ENCODE measurements around the gene PADI4.

Gene PADI4

DNA sequence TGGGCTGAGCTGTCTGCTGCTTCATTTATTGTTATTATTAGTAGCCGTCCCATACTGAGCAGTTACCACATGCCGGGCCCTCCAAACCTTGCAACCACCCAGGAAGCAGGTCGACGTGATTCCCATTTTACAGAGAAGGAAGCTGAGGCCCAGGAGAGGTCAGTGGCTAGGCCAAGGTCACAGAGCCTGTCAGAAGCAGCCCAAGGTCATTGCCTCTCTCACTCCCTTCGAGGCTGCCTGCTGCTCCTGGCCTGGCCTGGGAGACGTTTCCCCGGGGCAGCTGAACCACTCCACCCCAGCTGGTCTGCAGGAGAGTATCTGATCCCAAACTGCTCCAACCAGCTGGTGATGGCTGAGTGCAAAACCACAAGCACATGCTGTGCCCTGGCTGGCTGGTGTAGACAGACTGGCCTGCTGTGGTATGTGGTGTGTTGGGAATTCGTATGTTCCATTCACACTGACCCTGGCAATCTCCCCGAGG lies 6.5 kb downstream of the PADI4 start:
- Histone ChIP-seq H3K27me3 (ENCODE audit: control insufficient read depth, insufficient read depth, low read length) (no peaks in the 10 kb centered on the region), H3K9me3 (ENCODE audit: control insufficient read depth, low read length) (no peaks in the 10 kb centered on the region), H2AFZ (no peak overlapping the region), H3K4me2 (ENCODE audit: low read length) (no peak overlapping the region), H3K36me3 (ENCODE audit: control insufficient read depth, insufficient read depth, low read length) (no peaks in the 10 kb centered on the region), H3K4me3 (ENCODE audit: low read depth, low read length) (no peak overlapping the region), H3K27ac (no peak overlapping the region), H3K9ac (no peak overlapping the region), H3K79me2 (no peaks in the 10 kb centered on the region), H3K4me1 (no peaks in the 10 kb centered on the region)
- TF ChIP-seq, protein P1, sequence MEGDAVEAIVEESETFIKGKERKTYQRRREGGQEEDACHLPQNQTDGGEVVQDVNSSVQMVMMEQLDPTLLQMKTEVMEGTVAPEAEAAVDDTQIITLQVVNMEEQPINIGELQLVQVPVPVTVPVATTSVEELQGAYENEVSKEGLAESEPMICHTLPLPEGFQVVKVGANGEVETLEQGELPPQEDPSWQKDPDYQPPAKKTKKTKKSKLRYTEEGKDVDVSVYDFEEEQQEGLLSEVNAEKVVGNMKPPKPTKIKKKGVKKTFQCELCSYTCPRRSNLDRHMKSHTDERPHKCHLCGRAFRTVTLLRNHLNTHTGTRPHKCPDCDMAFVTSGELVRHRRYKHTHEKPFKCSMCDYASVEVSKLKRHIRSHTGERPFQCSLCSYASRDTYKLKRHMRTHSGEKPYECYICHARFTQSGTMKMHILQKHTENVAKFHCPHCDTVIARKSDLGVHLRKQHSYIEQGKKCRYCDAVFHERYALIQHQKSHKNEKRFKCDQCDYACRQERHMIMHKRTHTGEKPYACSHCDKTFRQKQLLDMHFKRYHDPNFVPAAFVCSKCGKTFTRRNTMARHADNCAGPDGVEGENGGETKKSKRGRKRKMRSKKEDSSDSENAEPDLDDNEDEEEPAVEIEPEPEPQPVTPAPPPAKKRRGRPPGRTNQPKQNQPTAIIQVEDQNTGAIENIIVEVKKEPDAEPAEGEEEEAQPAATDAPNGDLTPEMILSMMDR (IDR thresholded peaks at IDR 0.05) = no peak

DNA sequence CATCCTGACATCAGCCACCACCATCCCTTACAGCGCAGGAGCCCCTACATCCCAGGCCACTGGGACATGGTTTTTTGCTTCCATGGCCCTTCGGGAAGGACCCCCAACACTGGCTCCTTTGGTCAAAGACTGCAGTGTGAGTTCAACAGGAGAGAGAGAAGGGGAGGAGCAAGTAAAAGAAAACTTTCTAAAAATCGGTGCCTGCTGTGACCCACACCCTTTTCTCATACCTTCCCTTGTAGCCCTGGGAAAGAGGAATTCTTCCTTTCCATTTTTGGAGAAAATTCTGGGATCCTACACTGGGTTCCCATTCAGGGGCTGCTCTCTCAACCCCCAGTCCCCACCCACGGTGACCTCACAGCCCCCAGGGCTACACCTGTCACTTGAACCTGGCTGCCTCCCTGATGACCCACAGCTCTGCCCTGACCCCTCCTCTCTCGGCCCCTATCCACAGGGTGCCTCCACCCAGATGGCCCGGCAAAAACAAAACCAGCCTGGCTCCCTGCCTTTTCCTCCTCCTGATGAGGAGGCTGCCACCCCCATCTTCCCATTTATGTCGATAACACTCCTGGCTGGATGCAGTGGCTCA lies 7.6 kb downstream of the PADI4 start:
- Histone ChIP-seq H3K27me3 (ENCODE audit: control insufficient read depth, insufficient read depth, low read length) (no peaks in the 10 kb centered on the region), H3K9ac (no peak overlapping the region), H2AFZ (no peak overlapping the region), H3K36me3 (ENCODE audit: control insufficient read depth, insufficient read depth, low read length) (no peaks in the 10 kb centered on the region), H3K4me1 (no peaks in the 10 kb centered on the region), H3K9me3 (ENCODE audit: control insufficient read depth, low read length) (no peaks in the 10 kb centered on the region), H3K4me3 (ENCODE audit: low read depth, low read length) (no peak overlapping the region), H3K27ac (no peak overlapping the region), H3K4me2 (ENCODE audit: low read length) (no peak overlapping the region), H3K79me2 (no peaks in the 10 kb centered on the region)
- TF ChIP-seq, protein P1 (IDR thresholded peaks at IDR 0.05) = no peak

DNA sequence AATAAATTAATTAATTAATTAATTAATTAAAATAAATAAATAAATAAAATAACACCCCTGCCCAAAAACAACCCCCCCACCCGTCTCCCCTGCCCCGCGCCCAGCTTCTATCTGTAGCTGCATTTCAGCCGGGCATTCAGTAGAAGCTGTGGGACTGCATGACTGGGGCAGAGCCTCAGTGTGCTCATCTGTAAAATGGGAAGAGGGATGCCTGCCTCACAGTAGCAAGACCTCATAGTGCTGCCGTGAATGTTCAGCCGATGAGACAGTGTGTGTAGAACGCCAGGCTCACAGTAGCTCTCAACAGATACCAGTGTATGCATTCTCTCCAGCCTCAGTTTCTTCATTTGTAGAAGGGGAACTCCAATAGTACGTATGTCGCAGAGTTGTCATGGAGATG lies 8.7 kb downstream of the PADI4 start:
- Histone ChIP-seq H3K4me3 (ENCODE audit: low read depth, low read length) (no peak overlapping the region), H3K4me1 (no peaks in the 10 kb centered on the region)

DNA sequence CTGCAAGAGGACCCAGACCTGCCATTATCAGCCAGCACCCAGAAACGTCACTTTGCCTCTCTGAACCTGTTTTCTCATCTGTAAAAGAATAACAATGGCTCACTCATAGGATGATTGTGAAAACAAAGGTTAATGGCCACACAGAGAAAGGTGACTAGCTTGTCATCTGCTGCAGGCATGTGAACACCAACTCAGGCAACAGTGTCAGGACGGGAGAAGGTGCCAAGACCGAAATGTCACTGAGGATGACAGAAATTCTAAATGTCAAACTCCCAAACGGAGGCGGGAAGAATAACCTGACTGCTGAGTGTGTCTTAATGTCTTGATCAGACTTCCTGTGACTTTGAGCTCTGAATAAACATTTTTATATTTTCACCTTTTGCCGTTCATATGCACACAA lies 10.3 kb downstream of the PADI4 start:
- H3K27me3 ChIP-seq (ENCODE audit: control insufficient read depth, insufficient read depth, low read length) = no peaks in the 10 kb centered on the region
- TF ChIP-seq, protein P1 (IDR thresholded peaks at IDR 0.05) = no peak
- no peaks in the 10 kb centered on the region for H3K36me3 ChIP-seq (ENCODE audit: control insufficient read depth, insufficient read depth, low read length)

More for the DNA sequence above, 8.7 kb downstream of the PADI4 start:
- H3K9ac ChIP-seq = no peak overlapping the region
- H3K36me3 ChIP-seq (ENCODE audit: control insufficient read depth, insufficient read depth, low read length) = no peaks in the 10 kb centered on the region
- no peaks in the 10 kb centered on the region for H3K9me3 ChIP-seq (ENCODE audit: control insufficient read depth, low read length)
- H2AFZ ChIP-seq = no peak overlapping the region
- no peak overlapping the region for H3K27ac ChIP-seq
- TF ChIP-seq, protein P1 (IDR thresholded peaks at IDR 0.05) = no peak
- H3K79me2 ChIP-seq = no peaks in the 10 kb centered on the region
- H3K4me2 ChIP-seq (ENCODE audit: low read length) = no peak overlapping the region
- no peaks in the 10 kb centered on the region for H3K27me3 ChIP-seq (ENCODE audit: control insufficient read depth, insufficient read depth, low read length)

More for the DNA sequence above, 10.3 kb downstream of the PADI4 start:
- Histone ChIP-seq H3K79me2 (no peaks in the 10 kb centered on the region), H3K4me3 (ENCODE audit: low read depth, low read length) (no peak overlapping the region), H3K27ac (no peak overlapping the region), H3K9ac (no peak overlapping the region), H3K4me2 (ENCODE audit: low read length) (no peak overlapping the region), H3K4me1 (no peaks in the 10 kb centered on the region), H2AFZ (no peak overlapping the region), H3K9me3 (ENCODE audit: control insufficient read depth, low read length) (no peaks in the 10 kb centered on the region)

Data from parathyroid adenoma (tissue), 2 donors.